ENCODE measurements around the gene ARL15. TPM values are rescaled to one million over a fixed set of nuclear protein-coding genes. Genes with fewer than 3 reads are reported as not detected.
"Not testable (repeated sequence)": the region's sequence is repeated elsewhere in the genome, so short reads cannot be mapped to it uniquely, and the experiment has no call there.

ARL15 gene
- total RNA-seq, 1 experiment from 2014 or later, result 0.50 TPM

GRCh38 chr5:53985796-53986195 lies 324.6 kb downstream of the ARL15 start:
- H3K9me2 ChIP-seq (ENCODE audit: insufficient read depth), result no peaks in the 10 kb centered on the region

GRCh38 chr5:53984971-53985370 lies 325.4 kb downstream of the ARL15 start:
- no peaks in the 10 kb centered on the region for H3K4me1 ChIP-seq (replicated peaks; ENCODE audit: insufficient read depth)
- no peaks in the 10 kb centered on the region for H3K9me2 ChIP-seq (ENCODE audit: insufficient read depth)
- H3K79me2 ChIP-seq (ENCODE audit: low read depth), result no peaks in the 10 kb centered on the region
- ChIA-PET POLR2A (ENCODE audit: unreplicated experiment) (no interaction called here), CTCF (no interaction called here)
- no peaks in the 10 kb centered on the region for H4K20me1 ChIP-seq (ENCODE audit: insufficient read depth)
- H3K27me3 ChIP-seq (ENCODE audit: insufficient read depth, low read depth), result no peaks in the 10 kb centered on the region
- no peaks in the 10 kb centered on the region for H3K36me3 ChIP-seq (ENCODE audit: low read depth)
- H2AFZ ChIP-seq, result no peak overlapping the region
- H3K4me2 ChIP-seq, result no peak overlapping the region
- H3K27ac ChIP-seq, result no peak overlapping the region
- H3K9me3 ChIP-seq (ENCODE audit: insufficient read depth, low read depth), result no peaks in the 10 kb centered on the region
- no peak for DNase-seq
- no peak overlapping the region for H3K4me3 ChIP-seq
- H3F3A ChIP-seq (ENCODE audit: insufficient read depth, low read depth), result no peaks in the 10 kb centered on the region
- no peak for TF ChIP-seq CTCF (conservative IDR thresholded peaks at IDR 0.05)
- BruUV-seq (replicated peaks), result no TSS peak
- intact Hi-C loops (cut with micrococcal nuclease; ENCODE audit: unreplicated experiment), result no loop called here

More at GRCh38 chr5:53985796-53986195, 324.6 kb downstream of the ARL15 start:
- H3F3A ChIP-seq (ENCODE audit: insufficient read depth, low read depth), result no peaks in the 10 kb centered on the region
- BruUV-seq (replicated peaks), result no TSS peak
- no peak overlapping the region for H3K4me2 ChIP-seq
- H3K4me3 ChIP-seq, result no peak overlapping the region
- TF ChIP-seq EZH2 (IDR thresholded peaks at IDR 0.05; ENCODE audit: low read depth) (no peak), CTCF (conservative IDR thresholded peaks at IDR 0.05) (no peak)
- H4K20me1 ChIP-seq (ENCODE audit: insufficient read depth), result no peaks in the 10 kb centered on the region
- no peaks in the 10 kb centered on the region for H3K36me3 ChIP-seq (ENCODE audit: low read depth)
- H3K9me3 ChIP-seq (ENCODE audit: insufficient read depth, low read depth), result no peaks in the 10 kb centered on the region
- no peaks in the 10 kb centered on the region for H3K4me1 ChIP-seq (replicated peaks; ENCODE audit: insufficient read depth)
- no peak for DNase-seq
- ChIA-PET POLR2A (ENCODE audit: unreplicated experiment) (no interaction called here), CTCF (no interaction called here)
- H2AFZ ChIP-seq, result no peak overlapping the region
- H3K79me2 ChIP-seq (ENCODE audit: low read depth), result no peaks in the 10 kb centered on the region
- intact Hi-C loops (cut with micrococcal nuclease; ENCODE audit: unreplicated experiment), result no loop called here
- no peak overlapping the region for H3K27ac ChIP-seq
- no peaks in the 10 kb centered on the region for H3K27me3 ChIP-seq (ENCODE audit: insufficient read depth, low read depth)

- CTCF ChIA-PET, result no interaction called here
- no peaks in the 10 kb centered on the region for H3F3A ChIP-seq (ENCODE audit: insufficient read depth, low read depth)
- no peak overlapping the region for H2AFZ ChIP-seq
- TF ChIP-seq CTCF (conservative IDR thresholded peaks at IDR 0.05) (no peak), EZH2 (IDR thresholded peaks at IDR 0.05; ENCODE audit: low read depth) (no peak)
- peak in 1 of 2 experiments; percentile 38 for DNase-seq
- no peaks in the 10 kb centered on the region for H4K20me1 ChIP-seq (ENCODE audit: insufficient read depth)
- no peak overlapping the region for H3K27ac ChIP-seq
- H3K79me2 ChIP-seq (ENCODE audit: low read depth), result no peaks in the 10 kb centered on the region
- no peaks in the 10 kb centered on the region for H3K4me1 ChIP-seq (replicated peaks; ENCODE audit: insufficient read depth)
- intact Hi-C loops (cut with micrococcal nuclease; ENCODE audit: unreplicated experiment), result no loop called here
- no peak overlapping the region for H3K4me2 ChIP-seq
- H3K36me3 ChIP-seq (ENCODE audit: low read depth), result no peaks in the 10 kb centered on the region
- H3K4me3 ChIP-seq, result no peak overlapping the region
- no peaks in the 10 kb centered on the region for H3K9me2 ChIP-seq (ENCODE audit: insufficient read depth)
- H3K27me3 ChIP-seq (ENCODE audit: insufficient read depth, low read depth), result no peaks in the 10 kb centered on the region
- no peaks in the 10 kb centered on the region for H3K9me3 ChIP-seq (ENCODE audit: insufficient read depth, low read depth)
- POLR2A ChIA-PET (ENCODE audit: unreplicated experiment), result no interaction called here
- no TSS peak for BruUV-seq (replicated peaks)
These were observed 326.6 kb downstream of the ARL15 start for GRCh38 chr5:53983568-53984460.

- H3K4me1 ChIP-seq (replicated peaks; ENCODE audit: insufficient read depth); intact Hi-C loops (cut with micrococcal nuclease; ENCODE audit: unreplicated experiment); H3K4me3 ChIP-seq; H3K4me2 ChIP-seq; H3K9me3 ChIP-seq (ENCODE audit: insufficient read depth, low read depth); CTCF ChIA-PET; H3K79me2 ChIP-seq (ENCODE audit: low read depth); H4K20me1 ChIP-seq (ENCODE audit: insufficient read depth); H2AFZ ChIP-seq; DNase-seq; H3K27ac ChIP-seq; POLR2A ChIA-PET (ENCODE audit: unreplicated experiment); H3K9me2 ChIP-seq (ENCODE audit: insufficient read depth); H3K27me3 ChIP-seq (ENCODE audit: insufficient read depth, low read depth); BruUV-seq (replicated peaks); H3K36me3 ChIP-seq (ENCODE audit: low read depth); H3F3A ChIP-seq (ENCODE audit: insufficient read depth, low read depth): not testable (repeated sequence)
These were observed 328.1 kb downstream of the ARL15 start for GRCh38 chr5:53982319-53982718.
